Cerebellar cortex (tissue), 1 donor: ENCODE data around the gene IL17B.
"Not testable (repeated sequence)": the region's sequence is repeated elsewhere in the genome, so short reads cannot be mapped to it uniquely, and the experiment has no call there.

Source experiments
- DNase-seq: peaks from one replicate; pipeline ENCODE4 v3.0.0-alpha.2; 2015; ENCODE audit warnings: low spot score

IL17B gene

DNA sequence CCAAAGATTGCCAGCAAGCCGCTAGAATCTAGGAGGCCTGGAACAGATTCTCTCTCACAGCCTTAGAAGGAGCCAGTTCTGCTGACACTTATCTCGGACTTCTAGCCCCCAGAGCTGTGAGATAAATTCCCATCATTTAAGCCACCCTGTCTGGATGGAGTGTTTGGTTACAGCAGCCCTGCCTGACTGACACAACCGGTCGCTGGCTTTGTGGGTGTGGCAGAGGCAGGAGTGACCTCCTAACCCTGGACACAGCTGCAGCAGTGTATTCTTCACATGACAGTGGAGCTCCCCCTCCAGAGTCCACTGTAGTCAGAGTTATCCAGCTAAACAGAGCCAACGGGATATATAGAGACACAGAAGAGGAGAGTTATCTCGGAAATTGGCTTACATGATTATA lies 21.2 kb upstream of the IL17B start:
- no peak for DNase-seq

DNA sequence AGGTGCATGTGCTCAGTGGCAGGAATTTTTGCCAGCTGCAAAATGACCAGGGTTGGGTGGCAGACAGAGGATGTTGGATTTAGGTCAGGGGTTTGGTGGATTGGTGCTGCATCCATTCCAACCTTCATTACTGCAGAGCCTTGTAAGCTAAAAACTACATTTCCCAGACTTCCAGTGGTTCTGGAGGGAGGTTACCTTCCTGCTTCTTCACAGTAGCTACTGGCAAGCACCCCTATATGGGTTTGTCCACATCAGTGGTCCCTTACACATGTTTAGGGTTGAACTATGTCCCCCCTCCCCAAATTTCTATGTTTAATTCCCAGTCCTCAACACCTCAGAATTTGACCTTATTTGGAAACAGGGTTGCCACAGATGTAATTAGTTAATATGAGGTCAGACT lies 20.7 kb upstream of the IL17B start:
- DNase-seq = no peak

DNA sequence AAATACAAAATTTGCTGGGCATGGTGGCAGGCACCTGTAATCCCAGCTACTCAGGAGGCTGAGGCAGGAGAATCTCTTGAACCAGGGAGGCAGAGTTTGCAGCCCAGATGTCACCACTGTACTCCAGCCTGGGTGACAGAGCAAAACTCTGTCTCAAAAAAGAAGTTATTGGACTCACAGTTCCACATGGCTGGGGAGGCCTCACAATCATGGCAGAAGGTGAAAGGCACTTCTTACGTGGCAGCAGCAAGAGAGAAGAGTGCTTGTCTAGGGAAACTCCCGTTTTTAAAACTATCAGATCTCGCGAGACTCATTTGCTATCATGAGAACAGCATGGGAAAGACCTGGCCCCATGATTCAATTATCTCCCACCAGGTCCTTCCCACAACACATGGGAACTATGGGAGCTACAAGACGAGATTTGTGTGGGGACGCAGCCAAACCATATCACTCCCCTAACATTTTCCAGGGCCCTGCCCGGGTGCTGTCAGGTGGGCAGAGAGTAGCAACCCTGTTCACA lies 19.7 kb upstream of the IL17B start:
- DNase-seq = not testable (repeated sequence)

DNA sequence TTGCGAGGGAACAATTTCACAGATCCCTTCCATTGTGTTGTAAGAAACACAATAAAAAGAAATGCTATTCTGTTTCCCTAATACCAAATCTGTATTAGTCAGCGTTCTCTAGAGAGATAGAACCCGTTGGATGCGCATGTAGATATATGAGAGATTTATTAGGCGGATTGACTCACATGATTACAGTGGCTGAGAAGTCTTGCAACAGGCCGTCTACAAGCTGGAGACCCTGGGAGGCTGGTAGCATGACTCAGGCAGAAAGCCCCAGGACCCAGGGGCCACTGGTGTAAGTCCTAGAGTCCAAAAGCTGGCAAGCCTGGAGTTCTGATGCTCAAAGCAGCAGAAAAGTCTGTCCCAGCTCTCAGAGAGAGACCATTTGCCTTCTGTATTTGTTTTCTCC lies 18.4 kb upstream of the IL17B start:
- no peak for DNase-seq

DNA sequence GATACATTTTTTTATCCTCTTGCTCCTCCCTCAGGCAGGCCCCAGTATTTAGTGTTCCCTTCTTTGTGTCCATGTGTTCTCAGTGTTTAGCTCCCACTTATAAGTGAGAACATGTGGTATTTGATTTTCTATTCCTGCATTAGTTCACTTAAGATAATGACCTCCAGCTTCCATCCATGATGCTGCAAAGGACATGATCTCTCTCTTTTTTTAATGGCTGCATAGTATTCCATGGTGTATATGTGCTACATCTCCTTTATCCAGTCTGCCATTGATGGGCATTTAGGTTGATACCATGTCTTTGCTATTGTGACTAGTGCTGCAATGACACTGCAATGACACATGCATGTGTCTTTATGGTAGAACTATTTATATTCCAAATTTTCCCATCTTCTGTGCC lies 15.9 kb upstream of the IL17B start:
- not testable (repeated sequence) for DNase-seq

DNA sequence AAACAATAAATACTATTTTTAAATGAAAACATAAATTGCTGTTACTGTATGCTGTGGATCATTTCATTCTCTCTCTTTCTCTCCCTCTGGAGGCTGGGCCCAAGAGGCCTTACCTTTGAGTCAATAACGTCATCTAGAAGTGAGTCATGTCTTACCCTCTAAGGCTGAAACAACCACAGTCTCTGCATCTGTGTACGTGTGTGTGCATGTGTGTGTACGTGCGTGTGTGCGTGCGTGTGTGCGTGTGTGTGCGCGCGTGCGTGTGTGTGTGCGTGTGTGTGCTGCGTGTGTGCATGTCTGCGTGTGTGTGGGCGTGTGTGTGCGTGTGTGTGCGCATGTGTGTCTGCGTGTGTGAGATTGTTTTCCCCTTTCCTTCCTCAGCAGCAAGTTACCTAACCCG lies 13.6 kb upstream of the IL17B start:
- no peak for DNase-seq

DNA sequence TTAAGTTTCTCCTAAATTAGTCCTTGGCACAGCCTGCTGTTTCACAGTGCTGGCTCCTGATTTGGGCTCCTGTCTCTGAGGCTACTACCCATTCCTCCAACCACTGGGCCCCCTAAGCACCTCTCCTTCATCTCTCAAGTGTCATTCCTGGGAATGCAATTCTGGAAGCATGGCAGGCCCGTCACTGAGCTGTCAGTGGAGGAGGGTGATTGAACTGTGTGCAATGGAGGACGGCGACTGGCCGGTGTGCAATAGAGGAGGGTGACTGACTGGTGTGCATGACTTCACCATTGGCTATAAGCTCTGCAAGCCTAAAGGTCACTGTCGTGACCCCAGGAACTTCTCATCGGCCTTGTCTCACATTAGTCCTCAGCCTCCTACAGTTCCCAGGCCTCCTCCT lies 12.4 kb upstream of the IL17B start:
- DNase-seq = no peak

DNA sequence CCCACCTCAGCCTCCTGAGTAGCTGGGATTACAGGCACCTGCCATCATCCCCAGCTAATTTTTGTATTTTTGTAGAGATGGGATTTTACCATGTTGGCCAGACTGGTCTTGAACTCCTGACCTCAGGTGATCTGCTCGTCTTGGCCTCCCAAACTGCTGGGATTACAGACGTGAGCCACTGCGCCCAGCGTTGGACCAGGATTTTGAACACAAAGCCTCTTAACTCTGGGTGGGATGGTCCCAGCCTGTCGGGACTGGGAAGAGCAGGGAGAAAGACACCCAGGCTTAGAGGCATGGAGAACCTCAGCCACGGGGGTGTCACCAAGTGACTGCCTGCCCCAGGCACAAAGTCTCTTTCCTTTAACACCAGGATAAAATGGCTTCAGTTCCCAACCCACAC lies 12.0 kb upstream of the IL17B start:
- not testable (repeated sequence) for DNase-seq

DNA sequence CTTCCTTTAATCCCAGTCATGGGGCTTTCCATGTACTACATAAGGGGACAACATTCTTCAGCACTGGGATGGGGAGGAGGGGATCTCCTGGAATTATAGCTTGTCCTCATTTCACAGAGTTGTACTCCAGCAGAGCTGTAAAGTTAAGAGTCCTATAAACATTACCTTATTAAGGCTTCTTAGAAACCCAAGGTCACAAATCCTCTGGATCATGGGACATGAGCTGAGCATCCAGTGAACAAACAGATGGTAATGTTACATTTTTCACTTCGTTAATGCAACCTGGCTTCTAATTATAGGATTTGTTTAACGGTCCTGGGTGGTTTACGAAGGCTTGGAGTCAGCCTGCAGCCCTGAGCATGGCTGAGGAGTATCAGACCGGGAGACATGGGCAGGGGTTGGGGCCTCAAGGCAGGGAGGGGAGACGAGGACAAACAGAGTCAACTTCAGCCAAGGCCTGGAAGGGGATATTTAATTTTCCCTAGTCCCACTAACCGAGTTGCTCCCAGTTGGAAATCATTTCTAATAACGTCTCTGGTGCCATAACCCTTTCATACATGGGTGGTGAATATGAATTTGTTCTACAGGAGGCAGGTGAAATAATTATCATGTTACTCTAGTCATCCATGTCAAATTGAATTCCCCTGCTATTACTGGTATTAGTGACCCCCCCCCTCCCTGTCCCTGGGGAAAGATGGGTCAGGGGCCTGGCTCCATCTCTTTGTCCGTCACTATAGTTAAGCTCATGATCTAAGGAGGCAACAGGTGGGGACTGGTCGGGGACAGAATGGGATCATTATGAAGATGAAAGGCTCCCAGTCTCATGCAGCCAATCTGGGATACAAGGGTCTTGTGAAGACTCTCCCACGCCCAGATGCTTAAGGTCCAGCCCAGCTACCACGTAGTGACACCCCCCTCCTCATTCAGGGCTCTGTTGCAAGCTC lies 10.7 kb upstream of the IL17B start:
- peak; percentile 36 for DNase-seq

DNA sequence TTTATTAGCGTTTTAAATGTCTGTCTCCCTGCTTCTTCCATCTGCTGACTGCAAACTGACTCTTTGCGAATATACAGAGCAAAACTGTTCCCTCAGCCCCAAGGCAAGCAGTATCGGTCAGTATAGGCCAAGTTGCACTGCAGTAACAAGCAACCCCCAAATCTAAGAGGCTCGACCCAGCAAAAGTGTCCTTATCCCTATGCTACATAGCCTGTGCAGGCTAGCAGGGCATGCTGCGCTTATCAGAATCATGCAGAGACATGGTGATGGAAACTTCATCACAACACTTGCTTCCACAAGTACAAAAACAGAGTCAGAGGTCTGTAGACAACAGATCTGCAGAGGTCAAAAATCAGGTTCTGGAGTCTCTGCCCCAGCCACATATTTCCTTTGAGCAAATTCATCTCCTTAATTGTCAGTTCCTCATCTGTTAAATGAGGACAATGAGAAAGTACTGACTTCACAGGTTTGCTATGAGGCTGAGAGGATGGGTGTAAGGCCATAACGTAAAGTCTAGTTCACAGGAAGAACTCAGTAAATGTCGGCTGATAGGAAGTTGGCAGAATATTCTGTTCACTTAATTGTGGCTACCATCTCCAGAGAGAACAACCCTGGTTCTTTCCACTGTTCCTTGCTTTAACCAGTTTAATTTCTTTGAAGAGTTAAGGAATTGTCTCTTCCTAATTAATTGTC lies 9.6 kb upstream of the IL17B start:
- DNase-seq = no peak

DNA sequence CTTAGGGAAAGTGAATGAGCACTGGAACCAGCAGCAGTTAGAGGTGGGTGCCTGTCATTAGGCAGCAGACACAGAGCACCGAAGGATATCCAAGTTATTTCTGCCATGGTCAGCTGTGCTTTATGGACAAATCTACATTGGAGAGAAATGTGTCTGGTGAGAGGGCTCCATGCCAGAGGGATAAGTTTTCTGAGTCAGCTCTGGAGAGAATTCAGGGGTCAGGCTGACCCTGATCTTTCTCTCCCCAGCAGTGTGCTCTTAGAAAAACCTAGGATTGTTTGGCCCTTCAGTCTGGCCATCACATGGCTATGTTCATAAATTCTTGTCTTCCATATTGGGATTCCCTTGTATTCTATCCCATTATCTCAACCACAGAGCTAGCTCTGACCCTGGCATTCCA lies 8.9 kb upstream of the IL17B start:
- DNase-seq = peak; percentile 35

DNA sequence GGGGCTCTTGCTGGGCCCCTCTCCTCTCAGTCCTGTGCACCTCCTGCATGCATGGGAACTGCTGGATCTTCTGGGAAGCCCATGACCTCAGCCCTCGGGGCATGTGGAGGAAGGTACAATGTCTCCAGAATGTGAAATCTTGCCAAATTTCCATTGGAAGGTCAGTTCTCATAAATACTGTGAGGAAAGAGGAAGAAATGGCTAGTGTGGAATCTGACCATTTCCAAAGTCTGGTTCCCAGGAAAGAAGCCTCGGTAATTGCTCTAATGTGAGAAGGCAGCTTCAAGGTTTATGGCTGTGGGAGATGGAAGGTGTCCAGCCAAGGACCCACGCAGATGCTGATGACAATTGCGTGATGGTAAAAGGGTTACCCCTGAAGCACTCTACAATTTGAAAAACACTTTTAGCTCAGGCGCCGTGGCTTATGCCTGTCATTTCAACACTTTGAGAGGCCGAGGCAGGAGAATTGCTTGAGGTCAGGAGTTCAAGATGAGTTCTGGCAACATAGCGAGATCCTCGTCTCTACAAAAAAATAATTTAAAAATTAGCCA lies 8.1 kb upstream of the IL17B start:
- peak; percentile 35 for DNase-seq

DNA sequence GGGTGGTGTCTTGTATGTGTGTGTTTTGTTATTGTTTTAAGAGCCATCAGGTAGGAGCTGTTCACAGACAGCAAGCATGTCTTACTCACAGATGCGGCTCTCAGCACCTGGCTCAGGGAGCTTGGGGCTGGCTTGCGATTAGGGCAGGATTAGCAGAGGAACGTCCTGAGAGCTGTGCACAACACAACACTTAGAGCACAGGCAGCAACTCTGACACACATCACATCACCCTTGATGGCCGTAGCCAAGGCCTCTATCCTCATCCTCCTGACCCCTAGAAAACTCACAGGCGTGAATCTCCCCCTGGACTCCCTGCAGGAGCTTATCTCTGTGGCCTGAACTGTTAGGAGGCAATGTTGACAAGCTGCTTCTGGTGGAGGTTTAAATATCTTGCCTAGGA lies 7.1 kb upstream of the IL17B start:
- DNase-seq = no peak

DNA sequence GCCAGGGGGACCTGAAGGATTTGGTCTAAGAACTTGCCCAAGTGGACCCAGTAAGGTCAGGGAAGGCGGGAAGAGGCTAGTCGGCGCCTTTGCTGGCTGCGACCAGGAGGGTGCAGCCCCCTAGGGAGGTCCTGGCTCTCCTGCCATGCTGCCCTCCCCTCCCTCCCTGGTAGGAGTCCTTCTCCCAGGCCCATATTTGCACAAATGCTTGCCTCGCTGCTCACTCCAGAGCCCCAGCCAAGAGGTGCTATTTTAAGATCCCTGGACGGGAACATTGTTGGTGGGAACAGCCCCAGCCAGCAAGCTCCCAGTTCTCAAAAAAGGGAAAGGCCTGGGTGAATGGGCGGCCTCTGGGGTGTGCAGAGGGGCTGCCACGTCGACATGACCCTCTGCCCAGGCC lies 4.3 kb upstream of the IL17B start:
- DNase-seq = no peak

DNA sequence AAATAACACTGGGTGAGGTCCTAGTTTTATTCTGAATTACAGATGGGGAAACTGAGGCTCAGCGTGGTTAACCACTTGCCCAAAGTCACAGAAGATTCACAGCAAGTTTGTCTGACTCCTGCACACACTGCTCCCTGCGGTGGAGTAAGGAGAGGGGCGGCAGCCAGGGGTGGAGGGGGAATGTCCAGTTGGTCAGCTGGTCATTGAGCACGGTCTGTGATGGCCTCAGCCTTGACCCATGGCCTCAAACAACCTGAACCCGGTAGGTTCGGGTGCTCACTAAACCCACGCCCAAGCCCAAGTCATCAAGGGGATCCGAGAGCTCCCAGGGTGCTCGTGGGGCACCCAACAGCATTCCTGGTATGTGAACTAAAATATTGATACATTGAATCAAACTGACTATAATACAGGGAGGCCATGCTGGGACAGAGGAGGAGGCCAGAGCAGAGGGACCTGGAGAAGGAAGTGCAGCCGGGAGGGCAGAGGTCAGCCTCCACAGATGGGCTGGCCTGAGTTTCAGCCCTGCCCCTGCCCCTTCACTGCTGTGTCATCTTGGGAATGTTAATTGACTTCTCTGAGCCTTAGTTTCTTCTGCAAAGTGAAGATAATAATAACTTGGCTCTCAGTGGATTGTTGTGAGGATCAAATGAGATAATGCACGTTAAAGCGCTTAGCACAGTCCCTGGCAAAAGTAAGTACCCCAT lies 3.6 kb upstream of the IL17B start:
- DNase-seq = no peak

DNA sequence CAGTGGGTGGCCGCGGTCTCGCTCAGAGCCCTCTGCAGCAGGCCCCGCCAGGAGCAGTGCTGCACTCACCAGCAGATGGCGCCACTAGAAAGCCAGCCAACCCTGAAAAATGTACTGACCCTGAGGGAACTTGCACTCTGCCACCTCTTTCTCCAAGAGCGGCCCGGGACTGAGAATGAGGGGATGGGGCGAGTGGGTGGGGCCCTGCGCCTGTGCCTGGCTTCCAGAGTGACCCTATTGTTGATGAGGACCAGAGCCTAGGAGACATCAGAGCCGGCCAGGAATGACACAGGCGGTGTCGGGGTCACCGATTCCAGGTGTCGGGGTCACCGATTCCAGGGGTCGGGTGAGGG lies 2.9 kb upstream of the IL17B start:
- DNase-seq = peak; percentile 60

DNA sequence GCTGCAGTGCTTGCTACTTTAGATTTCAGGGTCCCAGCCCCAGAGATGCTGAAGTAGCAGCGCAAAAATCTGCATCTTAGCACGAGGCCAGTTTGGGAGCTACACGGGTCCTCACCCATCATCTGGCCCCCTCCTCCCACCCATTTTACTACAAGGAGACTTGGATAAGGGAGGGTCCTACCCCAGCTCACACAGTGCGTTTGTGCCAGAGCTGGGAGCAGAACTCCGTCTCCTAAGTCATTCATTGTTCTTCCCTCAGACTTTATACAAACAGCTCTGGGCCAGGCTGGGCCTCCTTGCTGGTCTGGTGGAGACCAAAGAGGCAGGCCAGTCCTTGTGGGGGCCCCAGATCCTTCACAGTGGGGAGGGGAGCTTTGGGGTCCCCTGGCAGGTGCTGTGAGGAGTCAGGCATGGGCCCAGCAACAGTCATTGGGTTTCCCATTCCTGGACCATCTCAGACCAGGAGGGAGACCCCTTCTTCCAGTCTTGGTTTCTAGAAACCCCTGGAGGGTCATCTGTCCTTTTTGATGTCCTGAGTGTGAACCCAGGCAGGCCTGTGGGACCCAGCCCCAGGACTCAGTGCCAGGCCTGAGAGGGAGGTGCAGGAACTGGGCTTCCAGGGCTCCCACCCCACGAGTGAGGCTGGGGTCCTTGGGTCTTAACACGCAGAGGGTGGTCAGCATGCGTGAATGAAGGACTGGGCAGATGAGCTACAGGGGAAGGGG lies 2.3 kb upstream of the IL17B start:
- DNase-seq = no peak

DNA sequence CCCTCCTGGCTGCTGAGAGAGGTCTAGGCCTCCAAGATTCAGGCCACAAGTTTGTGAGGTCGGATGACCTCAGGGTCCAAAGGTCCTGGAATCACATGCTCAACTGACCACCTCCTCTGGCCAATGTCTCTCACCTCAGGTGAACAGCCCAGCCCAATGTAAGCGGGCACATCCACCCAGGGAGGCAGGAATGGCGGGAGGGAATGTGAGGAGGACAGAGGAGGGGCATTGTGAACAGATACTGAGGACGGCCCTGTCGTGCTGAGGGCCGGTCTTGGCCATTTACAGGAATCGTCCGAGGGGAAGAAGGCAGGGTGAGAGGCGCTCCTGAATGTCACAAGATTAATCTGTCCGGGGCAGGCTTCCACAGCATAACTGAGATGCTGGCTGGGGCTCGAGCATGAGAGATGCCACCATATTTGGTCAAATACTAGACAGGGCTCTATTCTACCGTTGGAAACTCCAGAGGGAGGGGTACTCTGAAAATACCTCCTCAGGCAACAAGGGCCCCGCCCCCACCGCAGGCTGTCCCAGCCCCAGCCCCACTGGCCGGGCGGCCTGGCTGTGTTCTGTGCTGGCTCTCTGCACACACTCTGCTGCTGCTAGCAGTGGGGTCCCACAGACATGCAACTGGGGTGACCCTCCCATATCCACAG lies 1.5 kb upstream of the IL17B start:
- no peak for DNase-seq

DNA sequence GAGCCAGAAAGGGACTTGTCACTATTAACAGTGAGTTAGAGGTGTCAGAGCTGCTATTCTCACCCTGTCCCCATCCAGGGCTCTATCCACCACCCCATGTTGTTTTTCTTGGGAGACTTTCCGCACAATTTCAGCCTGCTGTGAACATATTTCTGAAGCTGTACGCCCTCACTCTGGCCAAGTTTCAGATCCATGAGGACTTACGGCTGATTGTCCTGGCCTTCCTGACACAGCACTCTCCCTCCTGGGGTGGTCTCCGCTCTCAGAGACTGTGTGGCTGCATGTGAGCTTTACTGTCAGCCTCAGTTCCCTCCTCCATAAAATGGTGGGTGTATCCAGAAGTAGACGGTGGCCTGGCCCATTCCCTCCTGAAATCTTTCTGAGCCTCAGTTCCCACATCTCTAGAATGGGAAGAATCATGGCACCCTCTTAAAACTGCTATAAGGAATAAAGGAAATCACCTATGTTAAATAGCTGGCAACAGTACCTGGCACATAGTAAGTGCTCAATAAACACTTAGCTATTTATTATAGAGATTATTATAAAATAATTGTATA lies 804 bp upstream of the IL17B start:
- no peak for DNase-seq

DNA sequence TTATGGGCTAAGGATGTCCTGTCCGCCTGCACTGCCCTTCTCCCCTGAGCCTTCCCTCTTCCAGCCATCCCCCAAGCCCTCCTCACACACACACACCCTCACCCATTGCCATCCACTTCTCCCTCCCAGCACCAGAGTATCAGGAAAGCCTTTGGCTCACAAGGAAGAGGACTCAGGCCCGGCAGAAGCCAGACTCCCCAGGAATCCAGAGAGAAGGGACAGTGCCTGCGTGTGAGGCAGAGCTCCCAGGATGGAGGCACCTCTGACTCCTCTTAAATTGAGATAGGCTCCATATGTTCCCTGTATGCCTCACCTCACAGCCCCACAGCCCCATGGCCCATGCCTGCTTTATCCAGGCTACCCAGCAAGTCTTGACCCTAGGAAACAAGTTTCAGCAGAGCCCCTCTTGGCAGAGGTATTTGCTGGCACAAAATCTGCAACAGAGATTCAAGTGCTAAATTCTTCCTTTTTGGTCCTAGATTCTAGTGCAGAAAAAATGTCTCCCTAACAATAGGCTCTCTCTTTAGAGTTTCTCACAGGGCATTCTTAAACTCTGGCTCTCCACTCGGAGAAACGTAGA lies 761 bp downstream of the IL17B start:
- DNase-seq = no peak
